DMS 273 (cell line): ENCODE data around the gene TFG.

Experiments
- DNase-seq: peaks from one replicate; lab custom pipeline; 2025; ENCODE audit not compliant: unreplicated experiment; lab: John Stamatoyannopoulos, UW

The TFG gene

GRCh38 chr3:100703865-100704264 lies 5.4 kb upstream of the TFG start:
- no peak for DNase-seq

- DNase-seq: no peak
Observed at GRCh38 chr3:100706365-100706764, 2.9 kb upstream of the TFG start.

- no peak for DNase-seq
Observed at GRCh38 chr3:100708644-100708988, 678 bp upstream of the TFG start.

DNA sequence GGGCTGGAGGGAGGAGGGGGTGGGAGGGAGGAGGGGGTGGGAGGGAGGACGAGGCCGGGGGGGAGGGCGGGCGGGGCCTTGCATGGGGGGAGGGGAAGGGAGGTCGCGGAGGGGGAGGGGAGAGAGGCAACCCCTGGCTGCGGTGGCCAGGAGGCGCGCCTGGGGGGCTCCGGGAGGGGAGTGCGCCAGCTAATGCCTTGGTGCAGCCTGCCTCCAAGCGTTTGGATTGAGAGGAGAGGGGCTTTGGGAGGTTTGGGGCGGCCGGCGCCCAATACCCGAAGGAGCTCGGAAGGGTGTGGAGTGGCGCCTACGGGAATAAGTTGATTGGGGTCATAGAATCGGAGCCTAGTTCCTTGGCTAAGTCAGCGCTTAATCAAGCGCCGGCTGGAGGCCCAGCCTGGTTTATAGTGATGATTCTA lies 557 bp downstream of the TFG start:
- peak; percentile 73 for DNase-seq

DNA sequence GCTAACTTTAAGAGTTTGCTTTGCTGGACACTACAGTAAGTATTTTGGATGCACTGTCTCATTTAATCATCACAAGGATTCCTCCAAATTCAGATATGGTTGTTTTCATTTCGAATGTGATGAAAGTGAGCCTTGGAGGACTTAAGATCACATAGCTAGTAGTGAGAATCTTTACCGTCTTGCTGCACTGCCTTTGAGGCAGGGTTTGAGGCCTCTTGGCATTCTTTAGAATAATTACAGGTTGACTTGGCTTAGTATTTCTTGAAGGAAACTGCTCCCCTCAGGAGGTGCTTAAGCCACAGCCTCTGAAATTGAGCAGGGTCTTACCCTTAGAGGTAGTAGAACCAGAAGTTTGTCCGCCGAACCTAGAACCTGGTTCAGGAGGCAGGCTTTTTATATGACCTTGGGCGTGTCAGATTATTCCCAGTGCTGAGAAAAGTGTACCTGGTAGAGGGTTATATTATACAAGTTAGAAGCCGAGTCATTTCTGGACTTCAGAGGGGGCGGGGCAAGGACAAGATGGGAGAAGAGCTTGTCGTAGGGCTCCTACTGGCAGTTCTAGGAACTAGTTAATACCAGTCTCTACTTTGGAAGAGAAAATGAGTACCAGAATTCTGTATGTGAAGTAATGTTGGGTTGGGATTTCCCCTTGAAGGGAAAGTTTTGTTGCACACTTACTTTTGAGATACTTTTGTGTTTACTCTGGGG lies 1.1 kb downstream of the TFG start:
- DNase-seq: peak; percentile 75

DNA sequence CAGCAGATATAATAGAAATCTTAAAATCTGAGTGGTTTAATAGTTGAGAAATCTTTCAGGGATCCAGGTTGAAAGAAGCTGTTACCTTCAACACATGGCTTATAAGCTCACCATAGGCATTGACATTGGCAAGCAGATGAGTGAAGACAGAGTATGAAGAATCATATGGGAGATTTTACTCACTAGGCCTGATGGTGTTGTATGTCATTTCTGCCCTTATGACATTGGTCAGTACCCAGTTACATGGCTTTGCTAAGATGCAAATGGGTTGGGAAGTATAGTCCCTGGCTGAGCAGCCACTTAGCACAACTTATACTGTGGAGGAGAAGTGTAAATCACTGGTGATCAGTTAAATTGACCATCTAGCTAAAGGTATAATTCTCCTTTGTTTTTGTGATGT lies 5.9 kb downstream of the TFG start:
- DNase-seq: no peak

DNA sequence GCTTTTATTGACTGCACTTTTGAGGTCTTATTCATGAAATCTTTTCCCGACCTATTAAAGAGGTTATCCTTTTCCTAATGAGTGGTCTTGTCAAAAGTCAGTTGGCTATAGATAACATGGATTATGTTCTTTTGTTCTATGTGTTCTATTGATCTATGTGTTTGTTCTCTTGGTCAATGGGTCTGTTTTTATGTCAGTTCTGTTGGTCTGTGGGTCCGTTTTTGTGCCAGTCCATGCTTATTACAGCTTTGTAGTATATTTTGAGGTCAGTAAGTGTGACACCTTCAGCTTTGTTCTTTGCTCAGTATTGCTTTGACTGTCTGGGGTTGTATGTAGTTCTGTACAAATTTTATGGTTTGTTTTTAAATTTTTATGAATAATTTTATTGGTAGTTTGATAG lies 7.8 kb downstream of the TFG start:
- DNase-seq: no peak

- no peak for DNase-seq
Observed at GRCh38 chr3:100717637-100718487, 8.6 kb downstream of the TFG start.

GRCh38 chr3:100719136-100719535 lies 9.8 kb downstream of the TFG start:
- DNase-seq: no peak

- no peak for DNase-seq
Observed at GRCh38 chr3:100720426-100720825, 11.1 kb downstream of the TFG start.

DNA sequence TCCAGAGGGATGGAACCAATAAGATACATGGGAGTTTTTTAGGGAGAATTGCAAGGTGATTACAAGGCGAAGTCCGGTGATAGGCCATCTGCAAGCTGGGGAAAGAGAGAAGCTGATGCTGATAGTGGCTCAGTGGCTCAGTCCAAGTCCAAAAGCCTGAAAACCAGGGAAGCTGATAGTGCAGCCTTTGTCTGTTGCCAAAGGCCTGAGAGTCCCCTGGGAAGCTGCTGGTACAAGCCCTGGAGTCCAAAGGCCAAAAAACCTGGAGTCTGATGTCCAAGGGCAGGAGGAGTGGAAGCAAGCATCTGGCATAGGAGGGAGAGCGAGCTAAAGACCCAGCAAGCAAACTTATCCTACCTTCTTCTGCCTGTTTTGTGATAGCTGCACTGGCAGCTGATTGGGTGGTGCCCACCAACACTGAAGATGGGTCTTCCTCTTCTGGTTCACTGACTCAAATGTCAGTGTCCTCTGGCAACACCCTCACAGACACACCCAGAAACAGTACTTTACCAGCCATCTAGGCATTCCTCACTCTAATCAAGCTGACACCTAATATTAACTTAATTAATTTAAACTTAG lies 16.7 kb downstream of the TFG start:
- DNase-seq: no peak

- DNase-seq: no peak
Observed at GRCh38 chr3:100726706-100727105, 17.4 kb downstream of the TFG start.

DNA sequence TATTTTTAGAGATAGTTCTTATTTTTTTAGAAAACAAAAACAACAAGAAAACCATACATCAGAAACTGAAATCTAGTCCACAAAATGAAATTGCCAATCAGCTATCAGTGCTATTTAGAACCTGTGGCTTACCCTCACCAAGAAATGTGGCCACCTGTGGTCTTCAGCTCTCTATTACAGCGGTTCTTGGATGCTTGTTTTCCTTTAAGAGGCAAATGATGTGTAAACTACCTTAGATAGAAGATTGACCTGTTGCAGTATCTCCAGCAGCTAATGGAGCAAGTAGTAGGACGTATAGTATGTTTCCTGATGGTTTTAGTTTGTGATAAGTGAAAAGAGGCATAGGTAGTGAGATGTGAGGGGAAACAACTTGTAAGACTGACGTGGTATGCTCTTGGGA lies 21.2 kb downstream of the TFG start:
- DNase-seq: no peak

- no peak for DNase-seq
Observed at GRCh38 chr3:100732435-100732834, 23.1 kb downstream of the TFG start.

GRCh38 chr3:100737334-100737733 lies 28.0 kb downstream of the TFG start:
- peak; percentile 40 for DNase-seq

- DNase-seq: no peak
Observed at GRCh38 chr3:100740207-100740606, 30.9 kb downstream of the TFG start.

DNA sequence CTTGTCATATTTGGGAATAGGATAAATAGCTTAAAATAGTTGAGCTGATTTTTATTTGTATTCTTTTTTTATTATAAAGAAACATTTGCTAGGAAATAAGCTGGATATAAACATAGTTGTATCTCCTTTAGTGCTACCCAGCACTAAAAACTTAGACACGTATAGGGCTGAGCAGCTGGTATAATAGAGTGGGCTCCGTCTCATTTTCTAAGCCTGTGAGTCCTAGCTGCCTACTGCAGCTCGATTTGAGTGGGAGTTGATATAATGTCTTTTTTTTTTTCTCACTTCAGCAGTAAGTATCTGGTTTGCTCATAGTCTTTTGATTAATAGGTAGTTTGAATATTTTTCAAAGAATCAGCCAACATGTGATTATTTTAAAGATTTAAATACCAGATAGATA lies 34.2 kb downstream of the TFG start:
- no peak for DNase-seq

DNA sequence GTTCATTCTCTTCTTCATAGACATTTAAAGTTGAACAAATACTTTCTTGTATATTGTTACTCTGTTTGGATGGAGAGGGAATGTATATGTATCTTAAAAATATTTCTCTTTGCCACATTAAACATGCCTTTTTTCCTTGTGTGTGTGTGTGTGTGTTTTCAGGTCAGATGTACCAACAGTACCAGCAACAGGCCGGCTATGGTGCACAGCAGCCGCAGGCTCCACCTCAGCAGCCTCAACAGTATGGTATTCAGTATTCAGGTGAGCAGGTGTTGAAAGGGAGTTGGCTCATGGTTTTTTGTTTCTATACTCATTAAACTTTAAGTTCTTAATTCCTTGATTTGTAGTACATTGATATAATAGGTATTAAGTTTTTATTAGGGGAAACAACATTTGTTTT lies 35.4 kb downstream of the TFG start:
- no peak for DNase-seq

- DNase-seq: no peak
Observed at GRCh38 chr3:100745617-100746016, 36.3 kb downstream of the TFG start.

- no peak for DNase-seq
Observed at GRCh38 chr3:100746092-100746491, 36.8 kb downstream of the TFG start.

GRCh38 chr3:100748220-100748619 lies 38.9 kb downstream of the TFG start:
- DNase-seq: no peak

DNA sequence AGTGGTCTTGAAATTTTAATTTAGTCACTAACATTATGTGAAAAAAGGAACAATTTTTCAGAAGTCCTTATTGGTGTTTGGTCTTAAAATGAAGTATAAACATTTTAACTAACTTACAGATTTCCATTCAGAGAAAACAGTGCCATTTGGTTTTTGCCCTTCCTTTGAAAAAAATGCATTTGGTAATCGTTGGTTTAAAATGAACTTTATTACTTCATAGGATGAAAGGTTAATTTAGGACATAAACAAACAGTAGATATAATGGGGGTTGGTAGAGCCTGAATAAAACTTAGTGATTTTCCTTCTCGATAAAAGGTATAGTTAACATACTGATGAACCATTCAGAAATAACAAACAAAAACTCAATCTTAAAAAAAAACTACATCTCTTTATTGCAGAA lies 39.7 kb downstream of the TFG start:
- no peak for DNase-seq
